ENCODE measurements around the gene TMEM38A.
"Not testable (repeated sequence)": the region's sequence is repeated elsewhere in the genome, so short reads cannot be mapped to it uniquely, and the experiment has no call there.

The TMEM38A gene

DNA sequence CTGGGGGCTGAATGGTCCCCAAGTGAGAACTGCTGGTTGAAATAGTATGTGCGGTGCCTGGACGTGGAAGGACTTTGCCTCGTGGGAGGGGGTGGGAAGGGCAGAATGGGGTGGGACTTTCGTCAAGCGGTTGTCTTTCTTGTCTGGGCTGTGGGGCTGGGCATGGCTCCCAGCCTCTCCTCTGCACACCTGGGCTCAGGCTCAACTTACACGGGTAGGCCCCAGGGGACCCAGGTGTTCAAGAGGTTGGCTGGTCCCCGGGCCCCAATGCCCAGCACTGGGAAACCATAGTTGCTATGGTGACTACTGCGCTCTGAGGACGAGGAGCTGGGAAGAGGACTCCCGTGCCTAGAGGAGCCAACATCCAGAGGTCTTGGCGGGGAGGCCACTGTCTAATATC is 66.0 kb downstream of the TMEM38A start:
- no peak overlapping the region for H3K4me3 ChIP-seq (ENCODE audit: low read depth, low read length)
- TF ChIP-seq, protein P1, sequence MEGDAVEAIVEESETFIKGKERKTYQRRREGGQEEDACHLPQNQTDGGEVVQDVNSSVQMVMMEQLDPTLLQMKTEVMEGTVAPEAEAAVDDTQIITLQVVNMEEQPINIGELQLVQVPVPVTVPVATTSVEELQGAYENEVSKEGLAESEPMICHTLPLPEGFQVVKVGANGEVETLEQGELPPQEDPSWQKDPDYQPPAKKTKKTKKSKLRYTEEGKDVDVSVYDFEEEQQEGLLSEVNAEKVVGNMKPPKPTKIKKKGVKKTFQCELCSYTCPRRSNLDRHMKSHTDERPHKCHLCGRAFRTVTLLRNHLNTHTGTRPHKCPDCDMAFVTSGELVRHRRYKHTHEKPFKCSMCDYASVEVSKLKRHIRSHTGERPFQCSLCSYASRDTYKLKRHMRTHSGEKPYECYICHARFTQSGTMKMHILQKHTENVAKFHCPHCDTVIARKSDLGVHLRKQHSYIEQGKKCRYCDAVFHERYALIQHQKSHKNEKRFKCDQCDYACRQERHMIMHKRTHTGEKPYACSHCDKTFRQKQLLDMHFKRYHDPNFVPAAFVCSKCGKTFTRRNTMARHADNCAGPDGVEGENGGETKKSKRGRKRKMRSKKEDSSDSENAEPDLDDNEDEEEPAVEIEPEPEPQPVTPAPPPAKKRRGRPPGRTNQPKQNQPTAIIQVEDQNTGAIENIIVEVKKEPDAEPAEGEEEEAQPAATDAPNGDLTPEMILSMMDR (IDR thresholded peaks at IDR 0.05; ENCODE audit: low read depth, low read length): no peak

DNA sequence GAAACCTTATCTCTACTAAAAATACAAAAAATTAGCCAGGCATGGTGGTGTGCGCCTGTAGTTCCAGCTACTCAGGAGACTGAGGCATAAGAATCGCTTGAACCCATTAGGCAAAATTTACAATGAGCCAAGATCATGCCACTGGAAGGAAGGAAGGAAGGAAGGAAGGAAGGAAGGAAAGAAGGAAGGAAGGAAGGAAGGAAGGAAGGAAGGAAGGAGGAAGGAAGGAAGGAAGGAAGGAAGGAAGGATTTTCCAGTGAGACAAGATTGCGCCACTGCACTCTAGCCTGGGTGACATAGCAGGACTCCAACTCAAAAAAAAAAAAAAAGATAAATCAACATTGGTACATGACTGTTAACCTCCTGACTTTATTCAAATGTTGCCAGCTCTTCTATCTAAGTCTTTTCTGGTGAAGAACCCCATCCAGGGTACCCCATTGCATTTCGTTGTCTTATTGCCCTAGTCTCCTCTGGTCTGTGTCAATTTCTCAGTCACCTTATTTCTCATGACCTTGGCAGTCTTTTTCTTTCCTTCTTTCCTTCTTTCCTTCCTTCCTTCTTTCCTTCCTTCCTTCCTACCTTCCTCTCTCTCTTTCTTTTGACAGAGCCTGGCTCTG is 74.8 kb downstream of the TMEM38A start:
- H3K4me3 ChIP-seq (ENCODE audit: low read depth, low read length): not testable (repeated sequence)

DNA sequence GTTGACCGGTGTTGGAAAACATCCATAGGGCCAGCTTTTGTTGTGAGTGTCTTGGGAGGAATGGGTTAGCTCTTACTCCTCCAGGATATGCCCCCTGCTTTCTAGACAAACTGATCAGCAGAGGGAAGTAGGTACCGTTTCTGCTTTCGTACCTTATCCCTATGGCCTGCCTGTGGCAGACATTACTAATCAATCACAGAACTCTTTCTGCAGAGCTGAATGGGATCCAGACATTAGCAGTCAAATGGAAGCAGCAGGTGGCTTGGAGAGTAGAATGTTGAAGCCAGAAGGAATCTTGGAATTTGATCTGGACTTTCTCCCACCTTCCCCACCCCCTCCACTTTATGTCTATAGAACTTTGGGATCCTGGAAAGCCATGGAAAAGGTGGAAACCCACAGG is 75.8 kb downstream of the TMEM38A start:
- no peak overlapping the region for H3K4me3 ChIP-seq (ENCODE audit: low read depth, low read length)
- TF ChIP-seq, protein P1 (IDR thresholded peaks at IDR 0.05; ENCODE audit: low read depth, low read length): no peak

DNA sequence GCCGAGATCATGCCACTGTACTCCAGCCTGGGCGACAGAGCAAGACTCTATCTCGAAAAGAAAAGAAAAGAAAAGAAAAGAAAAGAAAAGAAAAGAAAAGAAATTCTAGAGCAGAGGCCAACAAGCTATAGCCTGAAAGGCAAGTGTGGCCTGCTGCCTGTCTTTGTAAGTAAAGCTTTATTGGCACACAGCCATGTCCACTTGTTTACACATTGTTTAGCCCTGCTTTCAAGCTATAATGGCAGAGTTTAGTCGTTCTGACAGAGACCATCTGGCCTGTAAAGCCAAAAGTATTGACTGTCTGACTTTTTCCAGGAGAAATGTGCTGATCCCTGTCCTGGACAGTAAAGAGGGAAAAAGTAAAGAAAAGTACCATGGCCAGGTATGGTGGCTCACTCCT is 77.0 kb downstream of the TMEM38A start:
- TF ChIP-seq, protein P1 (IDR thresholded peaks at IDR 0.05; ENCODE audit: low read depth, low read length): no peak
- H3K4me3 ChIP-seq (ENCODE audit: low read depth, low read length): no peak overlapping the region

DNA sequence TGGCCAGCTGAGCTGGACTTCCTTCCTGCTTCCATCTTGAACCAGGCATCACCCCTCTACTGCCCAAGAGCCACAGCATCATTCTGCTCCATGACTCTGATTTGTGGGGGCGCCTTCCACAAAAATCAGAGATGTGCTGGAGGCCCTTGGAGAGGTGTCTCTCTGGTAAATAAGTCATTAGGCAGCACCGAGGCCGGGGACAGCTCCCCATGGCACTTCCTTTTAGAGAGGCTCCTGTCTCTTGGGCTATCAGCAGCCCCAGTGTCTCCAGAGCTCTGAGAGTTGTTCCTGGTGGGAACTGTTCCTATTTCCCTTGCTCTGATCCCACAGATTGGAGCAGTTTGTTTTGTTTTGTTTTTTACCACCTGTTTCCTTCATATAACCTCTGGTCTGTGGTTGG is 78.6 kb downstream of the TMEM38A start:
- TF ChIP-seq, protein P1 (IDR thresholded peaks at IDR 0.05; ENCODE audit: low read depth, low read length): no peak
- H3K4me3 ChIP-seq (ENCODE audit: low read depth, low read length): no peak overlapping the region

All from WI38 (cell line).